Erythroblast (primary cell): Measurements from ENCODE around the gene FYN.
"Not testable (repeated sequence)": the region's sequence is repeated elsewhere in the genome, so short reads cannot be mapped to it uniquely, and the experiment has no call there.

Source experiments
- DNase-seq, 2 experiments: peaks; one replicate each; lab custom pipeline; 2025; lab: John Stamatoyannopoulos, UW
- GATA1 ChIP-seq: IDR thresholded peaks from 2 replicates; pipeline ENCODE4 v1.6.1; 2011; ENCODE audit warnings: low read depth, mild to moderate bottlenecking, control low read depth, low read length, moderate library complexity
- POLR2A ChIP-seq: IDR thresholded peaks from 2 replicates; pipeline ENCODE4 v1.6.1; 2011; ENCODE audit warnings: mild to moderate bottlenecking, low read length

The FYN gene

GRCh38 chr6:111796310-111796918 lies 76.8 kb downstream of the FYN start:
- peak in 1 of 2 experiments; percentile 26 for DNase-seq

GRCh38 chr6:111795558-111795957 lies 77.7 kb downstream of the FYN start:
- no peak for TF ChIP-seq POLR2A
- TF ChIP-seq GATA1: no peak
- no peak for DNase-seq

More at GRCh38 chr6:111796310-111796918, 76.8 kb downstream of the FYN start:
- TF ChIP-seq GATA1 (no peak), POLR2A (no peak)

- DNase-seq: no peak
- TF ChIP-seq POLR2A (no peak), GATA1 (no peak)
Measured at GRCh38 chr6:111794727-111795452, 78.4 kb downstream of the FYN start.

DNA sequence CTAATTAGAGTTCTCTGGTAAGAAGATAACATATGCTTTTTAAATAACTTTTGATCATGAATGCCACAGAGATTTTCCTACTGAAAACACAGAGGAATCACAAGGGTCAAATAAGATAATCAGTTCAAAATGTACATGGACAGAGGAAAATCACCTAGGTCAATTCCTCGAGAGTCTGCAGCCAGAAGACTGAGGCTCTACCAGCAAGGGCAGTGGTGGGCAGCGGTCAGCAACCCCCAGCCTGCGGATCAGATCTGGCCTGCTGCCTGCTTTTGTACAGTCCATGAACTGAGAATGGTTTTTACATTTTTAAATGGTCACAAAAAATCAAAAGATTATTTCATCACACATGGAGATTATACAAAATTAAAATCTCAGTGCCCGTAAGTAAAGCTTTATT lies 79.0 kb downstream of the FYN start:
- TF ChIP-seq POLR2A: no peak
- no peak for TF ChIP-seq GATA1
- no peak for DNase-seq

DNA sequence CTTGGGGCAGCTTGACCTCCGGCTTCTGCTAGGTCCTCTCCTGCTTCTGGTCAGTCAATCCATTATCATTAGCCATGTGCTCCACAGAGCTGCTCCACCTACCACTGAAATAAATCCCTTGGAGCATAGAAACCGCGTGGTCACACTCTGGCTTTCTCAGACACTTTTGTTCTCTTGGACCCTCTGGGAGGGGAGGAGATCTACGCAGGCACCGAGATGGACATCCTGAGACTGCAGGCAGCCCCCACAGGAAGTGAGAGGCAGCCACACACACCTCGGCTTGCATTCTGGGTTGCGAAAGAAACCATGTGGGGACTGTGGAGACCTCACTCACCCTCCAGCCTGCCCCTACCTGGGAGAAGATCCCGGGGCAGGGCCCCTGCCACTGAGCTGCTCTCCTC lies 79.5 kb downstream of the FYN start:
- no peak for DNase-seq
- TF ChIP-seq POLR2A: no peak
- no peak for TF ChIP-seq GATA1

GRCh38 chr6:111792914-111793700 lies 80.1 kb downstream of the FYN start:
- TF ChIP-seq GATA1 (no peak), POLR2A (no peak)

GRCh38 chr6:111792241-111792640 lies 81.0 kb downstream of the FYN start:
- no peak for TF ChIP-seq GATA1
- no peak for TF ChIP-seq POLR2A

More at GRCh38 chr6:111792914-111793700, 80.1 kb downstream of the FYN start:
- DNase-seq: no peak

DNA sequence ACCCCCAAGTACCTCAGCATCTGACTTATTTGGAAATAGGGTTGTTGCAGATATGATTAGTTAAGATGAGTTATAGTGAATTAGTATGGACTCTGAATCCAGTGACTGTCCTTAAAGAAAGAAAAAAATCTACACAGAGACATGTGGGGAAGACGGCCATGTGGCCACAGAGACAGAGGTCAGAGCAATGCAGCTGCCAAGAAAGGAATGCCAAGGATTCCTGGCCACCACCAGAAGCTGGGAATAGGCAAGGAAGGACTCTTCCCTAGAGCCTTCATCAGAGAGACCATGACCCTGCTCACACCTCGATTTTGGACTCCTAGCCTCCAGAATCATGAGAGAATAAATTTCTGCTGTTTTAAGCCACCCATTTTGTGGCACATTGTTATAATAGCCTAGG lies 81.8 kb downstream of the FYN start:
- TF ChIP-seq POLR2A: no peak
- TF ChIP-seq GATA1: no peak
- no peak for DNase-seq

More at GRCh38 chr6:111792241-111792640, 81.0 kb downstream of the FYN start:
- peak; percentile 18 to 61 for DNase-seq

DNA sequence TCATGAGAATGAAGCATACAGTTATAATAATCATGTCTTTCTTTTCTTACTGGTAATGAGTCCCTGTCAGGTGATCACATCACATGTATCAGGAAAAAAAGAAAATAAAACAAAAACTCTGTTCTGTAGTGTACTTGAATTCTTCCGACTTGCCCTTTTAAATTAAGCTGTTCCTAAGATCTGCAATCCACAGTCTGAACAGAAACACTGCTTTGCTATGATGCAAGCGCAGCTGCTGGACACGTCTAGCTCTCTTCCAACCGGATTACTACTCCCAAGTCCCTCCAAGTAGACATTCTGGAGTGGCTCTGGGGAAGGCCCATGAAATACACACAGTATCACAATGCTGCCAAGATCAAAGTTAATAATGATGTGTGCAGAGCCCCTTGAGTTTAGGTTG lies 83.7 kb downstream of the FYN start:
- TF ChIP-seq POLR2A (no peak), GATA1 (no peak)
- DNase-seq: no peak

GRCh38 chr6:111788379-111789276 lies 84.6 kb downstream of the FYN start:
- DNase-seq: peak in 1 of 2 experiments; percentile 28
- TF ChIP-seq GATA1 (no peak), POLR2A (no peak)

DNA sequence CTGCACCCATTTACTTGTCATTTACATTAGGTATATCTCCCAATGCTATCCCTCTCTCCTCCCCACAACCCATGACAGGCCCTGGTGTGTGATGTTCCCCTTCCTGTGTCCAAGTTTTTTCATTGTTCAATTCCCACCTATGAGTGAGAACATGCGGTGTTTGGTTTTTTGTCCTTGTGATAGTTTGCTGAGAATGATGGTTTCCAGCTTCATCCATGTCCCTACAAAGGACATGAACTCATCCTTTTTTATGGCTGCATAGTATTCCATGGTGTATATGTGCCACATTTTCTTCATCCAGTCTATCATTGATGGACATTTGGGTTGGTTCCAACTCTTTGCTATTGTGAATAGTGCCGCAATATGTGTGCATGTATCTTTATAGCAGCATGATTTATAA lies 87.1 kb downstream of the FYN start:
- not testable (repeated sequence) for DNase-seq

DNA sequence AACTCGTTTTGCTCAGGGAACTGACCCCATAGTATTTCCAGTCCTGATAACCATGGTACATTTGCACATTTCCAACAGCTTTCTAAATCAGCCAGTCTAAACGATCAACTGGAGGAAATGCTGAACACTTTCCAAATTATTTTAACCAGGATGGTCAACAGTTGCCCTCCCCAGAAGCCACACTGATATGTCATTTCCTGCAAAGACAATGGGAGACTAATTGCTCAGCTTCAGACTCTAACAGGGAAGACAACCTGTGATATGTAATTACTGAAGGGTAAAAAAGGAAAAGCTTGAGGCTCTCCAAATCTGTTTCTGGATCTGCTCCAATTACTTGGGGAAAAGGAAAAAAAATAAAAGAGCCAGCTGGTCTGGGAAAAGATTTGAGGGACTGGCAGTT lies 88.8 kb downstream of the FYN start:
- TF ChIP-seq GATA1: no peak
- no peak for TF ChIP-seq POLR2A
- DNase-seq: no peak

GRCh38 chr6:111782887-111783466 lies 90.3 kb downstream of the FYN start:
- DNase-seq: no peak
- TF ChIP-seq POLR2A: no peak
- TF ChIP-seq GATA1: no peak
